Astrocyte (in vitro differentiated cells and primary cell): ENCODE results near the gene GPR137. TPM values are rescaled to one million over a fixed set of nuclear protein-coding genes. Genes with fewer than 3 reads are reported as not detected.
A peak's percentile ranks its signal among the peaks of the same experiment; 100 is the strongest.

Source experiments
- DNase-seq: peaks from one replicate; pipeline ENCODE4 v3.0.0-alpha.2; 2010; ENCODE audit warnings: low read depth
- FAIRE-seq: peaks from 2 replicates; lab custom pipeline; 2011; peaks lifted over from hg19 to GRCh38; lab: Jason Lieb, UNC
- H2AFZ ChIP-seq: 2 replicates; pipeline ENCODE4 v1.6.0; 2012; ENCODE audit warnings: low read depth, low read length, inconsistent platforms
- H3K27ac ChIP-seq: 2 replicates; pipeline ENCODE4 v1.5.1; 2011; ENCODE audit warnings: low read depth, low read length, inconsistent platforms
- H3K27me3 ChIP-seq: 2 replicates; pipeline ENCODE4 v1.6.0; 2011; ENCODE audit warnings: low read length, inconsistent platforms; ENCODE audit not compliant: insufficient read depth
- H3K36me3 ChIP-seq: 2 replicates; pipeline ENCODE4 v1.5.1; 2011; ENCODE audit warnings: low read length, inconsistent platforms; ENCODE audit not compliant: insufficient read depth
- H3K4me1 ChIP-seq: 2 replicates; pipeline ENCODE4 v1.5.1; 2011; ENCODE audit warnings: low read length, inconsistent platforms; ENCODE audit not compliant: insufficient read depth
- H3K4me2 ChIP-seq: 2 replicates; pipeline ENCODE4 v1.6.0; 2012; ENCODE audit warnings: low read length, inconsistent platforms
- H3K4me3 ChIP-seq: 2 replicates; pipeline ENCODE4 v1.5.1; 2011; ENCODE audit warnings: low read depth, mild to moderate bottlenecking, low read length, inconsistent platforms; ENCODE audit not compliant: insufficient read depth
- H3K79me2 ChIP-seq: 2 replicates; pipeline ENCODE4 v1.6.0; 2012; ENCODE audit warnings: mild to moderate bottlenecking, low read length, inconsistent platforms; ENCODE audit not compliant: insufficient read depth
- H3K9ac ChIP-seq: 2 replicates; pipeline ENCODE4 v1.6.0; 2012; ENCODE audit warnings: mild to moderate bottlenecking, low read length, inconsistent platforms
- H3K9me3 ChIP-seq: 2 replicates; pipeline ENCODE4 v1.5.1; 2012; ENCODE audit warnings: low read depth, mild to moderate bottlenecking, low read length, inconsistent platforms; ENCODE audit not compliant: insufficient read depth
- H4K20me1 ChIP-seq: 2 replicates; pipeline ENCODE4 v1.6.0; 2012; ENCODE audit warnings: low read length, inconsistent platforms; ENCODE audit not compliant: insufficient read depth
- H3K27ac Mint-ChIP-seq: one replicate; pipeline ENCODE4 v1.8.0; 2021; ENCODE audit warnings: mild to moderate bottlenecking, mixed read lengths; ENCODE audit not compliant: unreplicated experiment
- H3K27me3 Mint-ChIP-seq: one replicate; pipeline ENCODE4 v1.8.0; 2021; ENCODE audit warnings: low read depth, mixed read lengths; ENCODE audit not compliant: unreplicated experiment
- H3K36me3 Mint-ChIP-seq: one replicate; pipeline ENCODE4 v1.8.0; 2021; ENCODE audit warnings: low read depth, mixed read lengths; ENCODE audit not compliant: unreplicated experiment
- H3K4me1 Mint-ChIP-seq: one replicate; pipeline ENCODE4 v1.8.0; 2021; ENCODE audit warnings: low read depth, mixed read lengths; ENCODE audit not compliant: unreplicated experiment
- H3K4me3 Mint-ChIP-seq: one replicate; pipeline ENCODE4 v1.8.0; 2021; ENCODE audit warnings: mild to moderate bottlenecking, moderate library complexity, mixed read lengths; ENCODE audit not compliant: unreplicated experiment
- H3K9me3 Mint-ChIP-seq: one replicate; pipeline ENCODE4 v1.8.0; 2021; ENCODE audit warnings: mild to moderate bottlenecking, mixed read lengths; ENCODE audit not compliant: unreplicated experiment
- EZH2 ChIP-seq: IDR thresholded peaks from 2 replicates; pipeline ENCODE4 v1.6.1; 2012; ENCODE audit warnings: mild to moderate bottlenecking, low read length, inconsistent platforms; ENCODE audit not compliant: insufficient read depth
- total RNA-seq: library from RNA; stranded (reverse); gene quantifications from 2 replicates; pipeline ENCODE4 v1.2.1, GENCODE V29; 2021
- TF ChIP-seq, protein P1 (sequence below): IDR thresholded peaks from 2 replicates; pipeline ENCODE4 v1.5.1; 2011; ENCODE audit warnings: low read depth, mild to moderate bottlenecking, inconsistent platforms, low read length, moderate library complexity; ENCODE audit not compliant: insufficient read depth

GPR137 gene
- total RNA-seq, 1 donor from 2014 or later = 46.8 TPM

DNA sequence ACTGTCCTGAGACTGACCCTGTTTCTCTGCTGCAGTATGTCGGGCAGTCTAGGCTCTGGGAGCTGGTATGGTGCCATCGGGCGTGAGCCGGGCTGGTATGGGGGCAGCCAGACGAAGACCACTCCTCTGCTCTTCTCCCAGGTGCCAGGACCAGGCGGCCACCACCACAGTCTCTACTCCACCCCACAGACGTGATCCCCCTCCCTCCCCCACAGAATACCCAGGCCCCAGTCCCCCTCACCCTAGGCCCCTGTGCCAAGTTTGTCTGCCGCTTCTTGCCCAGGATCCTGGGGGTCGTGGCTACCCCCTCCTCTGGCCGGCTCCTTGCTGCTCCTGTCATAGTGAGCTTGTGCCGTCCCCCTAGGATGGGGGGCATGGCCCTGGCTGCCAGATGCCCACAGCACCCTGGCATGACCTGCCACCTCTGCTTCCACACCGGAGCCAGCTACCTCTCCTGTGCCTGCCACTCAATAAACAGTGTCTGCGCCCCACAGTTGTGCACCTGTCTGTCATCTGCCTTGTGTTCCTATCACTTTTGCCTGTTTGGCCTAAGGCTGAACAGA, 3.4 kb downstream of the GPR137 start:
- H3K79me2 ChIP-seq = peaks cover 4% of the 10 kb centered on the region
- no peak overlapping the region for H3K9ac ChIP-seq
- H3K27me3 ChIP-seq = peaks cover 35% of the 10 kb centered on the region
- H3K4me3 ChIP-seq = no peak overlapping the region
- Mint-ChIP-seq H3K9me3 (no peaks in the 10 kb centered on the region), H3K4me3 (no peak overlapping the region), H3K27me3 (peaks cover 27% of the 10 kb centered on the region), H3K27ac (no peak overlapping the region), H3K36me3 (peaks cover 4% of the 10 kb centered on the region), H3K4me1 (peaks cover 3% of the 10 kb centered on the region)
- no peaks in the 10 kb centered on the region for H3K9me3 ChIP-seq
- H2AFZ ChIP-seq = no peak overlapping the region
- DNase-seq (no peak), FAIRE-seq (no peak)
- peaks cover 9% of the 10 kb centered on the region for H3K4me1 ChIP-seq
- no peak overlapping the region for H3K4me2 ChIP-seq
- H3K36me3 ChIP-seq = no peaks in the 10 kb centered on the region
- H3K27ac ChIP-seq = no peak overlapping the region
- peaks cover 25% of the 10 kb centered on the region for H4K20me1 ChIP-seq
- TF ChIP-seq EZH2 = no peak
- TF ChIP-seq, protein P1, sequence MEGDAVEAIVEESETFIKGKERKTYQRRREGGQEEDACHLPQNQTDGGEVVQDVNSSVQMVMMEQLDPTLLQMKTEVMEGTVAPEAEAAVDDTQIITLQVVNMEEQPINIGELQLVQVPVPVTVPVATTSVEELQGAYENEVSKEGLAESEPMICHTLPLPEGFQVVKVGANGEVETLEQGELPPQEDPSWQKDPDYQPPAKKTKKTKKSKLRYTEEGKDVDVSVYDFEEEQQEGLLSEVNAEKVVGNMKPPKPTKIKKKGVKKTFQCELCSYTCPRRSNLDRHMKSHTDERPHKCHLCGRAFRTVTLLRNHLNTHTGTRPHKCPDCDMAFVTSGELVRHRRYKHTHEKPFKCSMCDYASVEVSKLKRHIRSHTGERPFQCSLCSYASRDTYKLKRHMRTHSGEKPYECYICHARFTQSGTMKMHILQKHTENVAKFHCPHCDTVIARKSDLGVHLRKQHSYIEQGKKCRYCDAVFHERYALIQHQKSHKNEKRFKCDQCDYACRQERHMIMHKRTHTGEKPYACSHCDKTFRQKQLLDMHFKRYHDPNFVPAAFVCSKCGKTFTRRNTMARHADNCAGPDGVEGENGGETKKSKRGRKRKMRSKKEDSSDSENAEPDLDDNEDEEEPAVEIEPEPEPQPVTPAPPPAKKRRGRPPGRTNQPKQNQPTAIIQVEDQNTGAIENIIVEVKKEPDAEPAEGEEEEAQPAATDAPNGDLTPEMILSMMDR = no peak

DNA sequence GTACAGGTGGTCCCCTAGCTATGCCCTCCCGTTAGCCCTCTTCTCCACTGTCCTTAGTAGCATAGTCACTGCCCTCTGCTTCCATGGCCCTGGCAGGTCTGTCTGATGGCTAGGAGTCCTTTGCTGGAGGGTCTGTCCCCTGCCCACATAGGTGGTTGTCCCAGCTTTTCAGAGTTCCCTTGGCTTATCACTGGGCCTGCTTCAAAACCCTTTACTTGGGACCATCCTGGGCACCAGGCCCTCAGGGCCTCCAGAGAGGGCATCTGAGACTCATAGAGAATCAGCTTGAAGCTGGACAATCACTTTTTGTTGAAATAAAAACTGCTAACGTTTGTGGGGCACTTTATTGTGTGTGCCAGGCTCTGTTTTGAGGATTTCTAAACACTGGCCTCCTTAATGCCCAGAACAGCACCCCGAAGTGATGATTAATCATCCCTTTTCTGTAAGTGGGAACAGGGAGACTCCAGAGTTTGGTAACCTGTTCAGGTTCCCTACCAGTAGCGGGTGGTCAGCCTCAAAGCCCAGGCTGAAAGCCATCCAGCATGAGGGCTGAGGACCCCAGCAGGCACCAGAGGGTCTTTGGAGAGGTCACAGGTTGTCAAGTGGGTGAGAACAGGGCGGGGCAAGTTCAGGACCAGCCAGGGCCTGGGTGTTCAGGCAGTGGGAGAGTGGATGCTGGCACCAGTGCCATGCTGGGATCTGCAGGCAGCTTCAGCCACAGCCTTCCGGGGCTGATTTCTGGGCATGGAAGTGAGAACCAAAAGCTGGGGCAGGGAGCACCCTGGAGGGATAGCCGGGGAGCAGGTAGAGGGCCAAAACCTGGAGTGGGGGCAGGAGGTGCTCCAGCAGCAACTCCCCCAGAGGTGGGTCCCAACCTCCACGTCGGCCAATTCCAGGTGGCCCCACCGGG, 5.0 kb downstream of the GPR137 start:
- H3K9me3 Mint-ChIP-seq = no peaks in the 10 kb centered on the region
- no peak overlapping the region for H3K27ac Mint-ChIP-seq
- peaks cover 34% of the 10 kb centered on the region for H3K27me3 Mint-ChIP-seq
- FAIRE-seq (no peak), DNase-seq (no peak)
- TF ChIP-seq, protein P1 = no peak
- no peak for TF ChIP-seq EZH2
- H3K4me3 ChIP-seq = no peak overlapping the region
- peaks cover 31% of the 10 kb centered on the region for H4K20me1 ChIP-seq
- H2AFZ ChIP-seq = no peak overlapping the region
- H3K27me3 ChIP-seq = peaks cover 43% of the 10 kb centered on the region
- H3K36me3 ChIP-seq = no peaks in the 10 kb centered on the region
- peaks cover 14% of the 10 kb centered on the region for H3K4me1 Mint-ChIP-seq
- peaks cover 7% of the 10 kb centered on the region for H3K4me1 ChIP-seq
- no peaks in the 10 kb centered on the region for H3K9me3 ChIP-seq
- H3K9ac ChIP-seq = no peak overlapping the region
- peak overlapping the region; percentile 72 for H3K4me3 Mint-ChIP-seq
- H3K36me3 Mint-ChIP-seq = peaks cover 4% of the 10 kb centered on the region
- H3K4me2 ChIP-seq = no peak overlapping the region
- no peak overlapping the region for H3K27ac ChIP-seq
- no peaks in the 10 kb centered on the region for H3K79me2 ChIP-seq
